GM19455 (cell line): ENCODE results near the gene COX7A2L.
"Not testable (repeated sequence)": the region's sequence is repeated elsewhere in the genome, so short reads cannot be mapped to it uniquely, and the experiment has no call there.

Experiments used
- ATAC-seq: cut with Tn5 transposase; IDR thresholded peaks from one replicate; pipeline ENCODE4 v1.9.1; 2021; ENCODE audit not compliant: unreplicated experiment

The COX7A2L gene

GRCh38 chr2:42368817-42369531 is 8.0 kb upstream of the COX7A2L start:
- no peak for ATAC-seq

- ATAC-seq, result no peak
Measured at GRCh38 chr2:42367835-42368234, 6.8 kb upstream of the COX7A2L start.

- ATAC-seq, result no peak
Measured at GRCh38 chr2:42366411-42366810, 5.4 kb upstream of the COX7A2L start.

GRCh38 chr2:42364658-42365057 is 3.6 kb upstream of the COX7A2L start:
- no peak for ATAC-seq

GRCh38 chr2:42363413-42363812 is 2.4 kb upstream of the COX7A2L start:
- ATAC-seq, result no peak

GRCh38 chr2:42361728-42362283 is 789 bp upstream of the COX7A2L start:
- no peak for ATAC-seq

GRCh38 chr2:42360493-42360889 is 526 bp downstream of the COX7A2L start:
- no peak for ATAC-seq

GRCh38 chr2:42359965-42360483 is 993 bp downstream of the COX7A2L start:
- ATAC-seq, result no peak

- no peak for ATAC-seq
Measured at GRCh38 chr2:42359304-42359964, 1.6 kb downstream of the COX7A2L start.

- no peak for ATAC-seq
Measured at GRCh38 chr2:42353792-42354429, 7.1 kb downstream of the COX7A2L start.

GRCh38 chr2:42351864-42352263 is 9.2 kb downstream of the COX7A2L start:
- no peak for ATAC-seq

GRCh38 chr2:42350434-42351063 is 10.5 kb downstream of the COX7A2L start:
- no peak for ATAC-seq

GRCh38 chr2:42348113-42348805 is 12.8 kb downstream of the COX7A2L start:
- ATAC-seq, result no peak

GRCh38 chr2:42347518-42347917 is 13.5 kb downstream of the COX7A2L start:
- ATAC-seq, result not testable (repeated sequence)

- ATAC-seq, result not testable (repeated sequence)
Measured at GRCh38 chr2:42346856-42347255, 14.2 kb downstream of the COX7A2L start.

- no peak for ATAC-seq
Measured at GRCh38 chr2:42345986-42346385, 15.0 kb downstream of the COX7A2L start.

GRCh38 chr2:42342795-42343241 is 18.2 kb downstream of the COX7A2L start:
- no peak for ATAC-seq

- no peak for ATAC-seq
Measured at GRCh38 chr2:42342061-42342794, 18.8 kb downstream of the COX7A2L start.

- ATAC-seq, result no peak
Measured at GRCh38 chr2:42340938-42341636, 19.9 kb downstream of the COX7A2L start.
